HG03565 (cell line): ENCODE measurements around the gene LMTK3.
"Not testable (repeated sequence)": the region's sequence is repeated elsewhere in the genome, so short reads cannot be mapped to it uniquely, and the experiment has no call there.

Experiments
- ATAC-seq: cut with Tn5 transposase; IDR thresholded peaks from one replicate; pipeline ENCODE4 v1.9.1; 2021; ENCODE audit warnings: mild to moderate bottlenecking, moderate library complexity; ENCODE audit not compliant: unreplicated experiment

LMTK3 gene

DNA sequence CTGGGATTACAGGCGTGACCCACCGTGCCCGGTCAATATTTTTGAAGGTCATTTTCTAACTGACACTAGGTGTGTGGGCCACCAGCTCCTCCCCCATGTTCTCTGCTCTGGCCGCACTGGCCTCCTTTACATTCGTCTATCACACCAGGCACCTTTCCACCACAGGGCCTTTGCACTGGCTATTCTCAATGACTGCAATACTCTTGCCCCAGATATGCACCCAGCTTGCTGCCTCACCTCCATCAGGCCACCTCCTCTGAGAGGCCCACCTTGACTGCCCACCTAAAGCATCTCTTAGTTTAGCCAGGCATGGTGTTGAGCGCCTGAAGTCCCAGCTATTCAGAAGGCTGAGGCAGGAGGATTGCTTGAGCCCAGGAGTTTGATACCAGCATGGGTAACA lies 30.2 kb upstream of the LMTK3 start:
- no peak for ATAC-seq

DNA sequence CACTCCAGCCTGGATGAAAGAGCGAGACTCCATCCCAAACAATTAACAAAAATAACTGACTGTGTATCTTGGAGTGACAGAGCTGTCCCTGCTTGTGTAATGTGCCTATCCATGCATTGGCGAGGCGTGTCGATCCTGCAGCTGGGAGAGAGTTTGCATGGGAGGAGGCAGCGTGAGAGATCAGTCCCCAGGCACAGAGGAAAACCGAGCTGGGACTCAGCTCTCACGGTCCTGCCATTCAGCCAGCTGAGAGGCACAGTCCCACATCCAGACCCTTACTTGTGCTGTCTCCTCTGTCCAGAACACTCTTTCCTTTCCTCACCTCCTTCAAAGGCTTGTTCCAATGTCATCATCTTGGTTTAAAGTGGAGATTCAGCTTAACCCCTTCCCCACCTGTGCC lies 28.5 kb upstream of the LMTK3 start:
- no peak for ATAC-seq

DNA sequence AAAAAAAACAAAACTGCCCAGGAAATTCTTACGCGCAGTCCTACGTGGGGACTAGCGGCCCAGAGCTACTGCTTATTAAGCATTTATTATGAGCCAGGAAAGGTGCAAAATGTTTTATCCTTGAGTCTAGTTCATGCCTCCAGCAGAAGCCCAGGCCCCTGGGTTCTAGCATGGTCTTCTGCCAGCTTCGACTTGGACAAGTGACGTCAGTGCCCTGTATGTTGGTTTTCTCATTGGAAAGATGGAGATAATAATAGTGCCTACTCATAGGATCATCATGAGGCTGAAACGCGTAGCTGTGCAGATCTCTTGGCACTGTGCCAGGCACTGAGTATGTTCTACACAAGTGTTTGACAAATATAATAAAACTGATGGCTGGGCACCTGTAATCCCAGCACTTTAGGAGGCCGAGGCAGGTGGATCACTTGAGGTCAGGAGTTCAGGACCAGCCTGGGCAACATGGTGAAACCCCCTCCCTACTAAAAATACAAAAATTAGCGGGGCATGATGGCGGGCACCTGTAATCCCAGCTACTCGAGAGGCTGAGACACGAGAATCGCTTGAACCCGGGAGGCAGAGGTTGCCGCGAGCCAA lies 28.0 kb upstream of the LMTK3 start:
- no peak for ATAC-seq

DNA sequence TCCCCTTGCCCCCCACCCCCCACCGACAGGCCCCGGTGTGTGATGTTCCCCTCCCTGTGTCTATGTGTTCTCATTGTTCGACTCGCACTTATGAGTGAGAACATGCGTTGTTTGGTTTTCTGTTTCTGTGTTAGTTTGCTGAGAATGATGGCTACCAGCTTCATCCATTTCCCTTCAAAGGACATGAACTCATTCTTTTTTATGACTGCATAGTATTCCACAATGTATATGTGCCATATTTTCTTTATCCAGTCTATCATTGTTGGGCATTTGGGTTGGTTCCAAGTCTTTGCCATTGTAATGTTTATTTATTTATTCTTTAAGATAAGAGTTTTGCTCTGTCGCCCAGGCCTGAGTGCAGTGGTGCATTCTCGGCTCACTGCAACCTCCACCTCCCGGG lies 26.4 kb upstream of the LMTK3 start:
- not testable (repeated sequence) for ATAC-seq

DNA sequence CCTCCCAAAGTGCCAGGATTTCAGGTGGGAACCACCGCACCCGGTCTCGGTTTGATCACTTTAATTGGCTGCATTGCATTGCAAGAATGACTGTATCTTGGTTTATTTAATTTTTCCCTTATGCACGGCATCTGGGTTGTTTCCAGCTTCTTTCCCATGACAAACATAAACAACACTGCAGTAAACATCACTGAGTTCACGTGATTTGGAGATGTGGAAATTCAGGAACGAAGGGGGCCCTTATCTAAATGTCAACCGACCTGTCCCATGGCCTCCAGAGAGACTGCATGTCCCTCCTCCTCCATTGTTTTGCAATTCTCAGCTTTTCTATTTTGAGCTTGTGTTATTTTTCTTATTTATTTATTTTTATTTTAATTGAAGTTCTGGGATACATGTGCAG lies 25.9 kb upstream of the LMTK3 start:
- ATAC-seq, result no peak

DNA sequence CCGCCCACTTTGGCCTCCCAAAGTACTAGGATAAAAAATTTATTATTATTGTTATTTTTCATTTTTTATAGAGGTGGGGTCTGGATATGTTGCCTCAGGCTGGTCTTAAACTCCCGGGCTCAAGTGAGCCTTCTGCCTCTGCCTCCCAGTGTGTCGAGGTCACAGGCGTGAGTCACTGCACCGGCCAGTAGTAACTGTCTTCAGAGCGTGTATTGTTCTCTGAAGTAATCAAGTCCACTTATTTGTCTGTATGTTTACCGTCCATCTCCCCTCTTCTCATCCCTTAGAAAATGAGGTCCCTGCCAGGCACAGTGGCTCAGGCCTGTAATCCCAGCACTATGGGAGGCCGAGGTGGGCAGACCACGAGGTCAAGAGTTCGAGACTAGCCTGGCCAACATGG lies 22.1 kb upstream of the LMTK3 start:
- ATAC-seq, result no peak

DNA sequence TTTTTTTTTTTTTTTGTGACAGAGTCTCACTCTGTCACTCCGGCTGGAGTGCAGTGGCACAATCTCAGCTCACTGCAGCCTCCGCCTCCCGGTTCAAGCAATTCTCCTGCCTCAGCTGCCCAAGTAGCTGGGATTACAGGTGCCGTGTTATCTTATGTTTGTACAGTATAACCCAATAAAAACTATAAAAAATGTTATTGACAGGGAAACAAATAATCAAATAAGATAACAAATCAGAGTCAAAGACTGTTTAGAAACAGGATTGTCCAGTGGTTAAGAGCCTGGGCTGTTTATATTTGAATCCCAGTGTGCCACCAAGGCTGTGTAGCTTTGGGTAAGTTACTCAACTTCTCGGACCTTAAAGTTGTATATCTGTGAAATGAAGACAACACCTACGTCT lies 19.1 kb upstream of the LMTK3 start:
- no peak for ATAC-seq

DNA sequence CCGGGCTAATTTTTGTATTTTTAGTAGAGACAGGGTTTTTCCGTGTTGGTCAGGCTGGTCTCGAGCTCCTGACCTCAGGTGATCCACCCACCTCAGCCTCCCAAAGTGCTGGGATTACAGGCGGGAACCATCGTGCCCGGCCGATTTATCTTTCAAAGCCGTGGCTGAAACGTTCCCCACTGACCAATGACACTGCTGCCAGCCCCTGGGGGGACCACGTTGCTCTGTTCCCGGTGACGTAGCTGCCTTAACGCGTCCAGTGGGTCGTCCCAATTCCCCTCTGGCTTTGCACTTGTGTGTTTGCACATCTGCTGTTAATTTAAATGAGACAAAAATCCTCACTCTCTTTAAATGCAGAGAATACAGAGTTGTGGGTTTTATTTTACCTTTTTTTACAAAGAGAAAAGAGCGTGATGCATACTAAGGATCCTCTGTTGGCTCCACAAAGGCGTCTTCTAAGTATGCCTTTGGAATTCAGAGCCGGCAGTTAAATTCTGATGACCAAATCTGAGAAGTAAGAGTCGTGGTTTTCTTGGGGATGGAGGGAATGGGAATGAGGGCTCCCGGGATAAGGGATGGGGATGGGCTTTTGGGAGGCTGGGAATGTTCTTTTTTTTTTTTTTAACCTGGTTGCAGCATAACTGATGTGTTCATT lies 18.6 kb upstream of the LMTK3 start:
- ATAC-seq, result no peak

DNA sequence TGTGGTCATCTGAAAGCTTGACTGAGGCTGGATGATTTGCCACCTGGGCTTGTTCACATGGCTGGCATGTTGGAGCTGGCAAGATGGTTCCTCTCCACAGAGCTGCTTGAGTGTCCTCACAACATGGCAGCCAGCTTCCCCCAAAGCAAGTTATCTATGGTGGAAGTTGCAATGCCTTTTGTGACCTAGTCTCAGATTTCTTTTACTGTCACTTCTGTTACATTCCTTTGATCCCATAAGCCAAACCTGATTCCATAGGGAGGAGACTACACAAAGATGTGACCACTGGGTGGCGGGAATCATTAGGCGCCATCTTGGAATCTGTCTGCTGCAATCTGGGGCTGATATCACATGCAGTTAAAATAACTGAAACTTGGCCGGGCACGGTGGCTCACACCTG lies 17.5 kb upstream of the LMTK3 start:
- no peak for ATAC-seq

DNA sequence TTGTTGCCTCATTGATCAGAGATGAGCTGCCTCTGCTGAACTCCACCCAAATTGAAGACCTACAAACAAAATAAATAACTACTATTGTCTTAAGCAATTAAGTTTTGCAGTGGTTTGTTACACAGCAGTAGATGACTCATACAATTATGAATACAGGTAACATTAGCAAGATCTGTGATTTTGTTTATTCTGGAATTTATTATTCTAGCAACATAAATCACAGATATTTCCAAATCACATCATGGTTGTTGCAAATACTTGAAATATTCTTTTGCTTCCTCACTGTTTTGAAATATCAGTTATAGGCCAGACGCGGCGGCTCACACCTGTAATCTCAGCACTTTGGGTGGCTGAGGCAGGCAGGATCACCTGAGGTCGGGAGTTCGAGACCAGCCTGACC lies 13.1 kb upstream of the LMTK3 start:
- no peak for ATAC-seq

DNA sequence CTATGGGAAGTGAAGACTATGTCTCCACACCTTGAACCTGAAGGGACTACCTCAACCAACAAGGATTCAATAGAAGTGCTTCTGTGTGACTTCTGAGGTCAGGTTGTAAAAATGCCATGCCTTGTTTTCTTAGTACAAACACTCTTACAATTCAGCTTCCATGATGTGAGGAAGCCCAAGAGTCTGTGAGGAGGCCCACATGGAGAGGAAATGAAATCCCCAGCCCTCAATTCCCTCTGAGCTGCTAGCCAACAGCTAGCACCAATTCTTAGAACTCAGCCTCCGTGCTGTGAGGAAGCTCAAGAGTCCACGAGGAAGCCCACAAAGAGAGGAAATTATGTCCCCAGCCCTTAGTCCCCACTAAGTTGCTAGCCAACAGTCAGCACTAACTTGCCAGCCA lies 12.6 kb upstream of the LMTK3 start:
- ATAC-seq, result no peak

DNA sequence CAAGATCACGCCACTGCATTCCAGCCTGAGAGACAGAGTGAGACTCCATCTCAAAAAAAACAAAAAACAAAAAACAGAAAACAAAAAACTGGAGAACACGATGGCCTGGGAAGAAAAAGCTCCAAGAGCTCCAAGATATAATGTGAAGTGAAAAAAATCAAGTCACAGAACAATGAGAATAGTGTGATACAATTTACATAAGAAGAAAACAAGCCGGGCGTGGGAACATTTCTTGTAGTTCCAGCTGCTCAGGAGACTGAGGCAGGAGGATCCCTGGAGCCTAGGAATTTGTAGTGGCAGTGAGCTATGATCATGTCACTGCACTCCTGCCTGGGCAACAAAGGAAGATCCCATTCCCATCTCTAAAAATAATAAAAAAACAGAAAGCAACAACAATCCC lies 8.5 kb upstream of the LMTK3 start:
- no peak for ATAC-seq

DNA sequence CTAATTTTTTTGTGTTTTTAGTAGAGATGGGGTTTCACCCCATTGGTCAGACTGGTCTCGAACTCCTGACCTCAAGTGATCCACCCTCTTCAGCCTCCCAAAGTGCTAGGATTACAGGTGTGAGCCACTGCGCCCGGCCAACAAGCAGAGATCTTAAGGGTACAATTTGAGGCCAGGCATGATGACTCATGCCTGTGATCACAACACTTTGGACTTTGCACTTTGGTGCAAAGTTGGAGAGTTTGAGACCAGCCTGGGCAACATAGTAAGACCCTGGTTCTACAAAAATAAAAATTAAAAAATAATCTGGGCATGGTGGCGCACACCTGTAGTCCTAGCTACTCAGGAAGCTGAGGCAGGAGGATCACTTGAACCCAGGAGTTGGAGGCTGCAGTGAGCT lies 7.8 kb upstream of the LMTK3 start:
- ATAC-seq, result not testable (repeated sequence)

DNA sequence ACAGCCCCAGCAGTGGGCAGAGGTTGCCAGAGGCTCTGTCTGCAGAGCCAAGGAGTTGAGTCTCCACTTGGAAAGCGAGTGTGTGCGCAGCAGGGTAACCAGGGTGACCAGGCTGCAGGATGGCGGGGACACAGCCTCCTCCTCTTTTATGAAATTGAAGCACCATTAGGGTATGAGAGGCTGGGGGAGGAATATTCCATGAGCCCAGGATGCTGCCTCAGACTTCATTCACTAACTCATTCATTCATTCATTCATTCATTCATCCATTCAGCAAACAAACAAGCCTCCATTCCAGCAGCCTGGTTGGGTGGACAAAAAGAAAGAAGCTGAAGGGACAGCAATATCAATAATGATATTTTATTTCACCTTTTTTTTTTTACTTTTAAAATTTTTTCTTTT lies 6.6 kb upstream of the LMTK3 start:
- no peak for ATAC-seq

DNA sequence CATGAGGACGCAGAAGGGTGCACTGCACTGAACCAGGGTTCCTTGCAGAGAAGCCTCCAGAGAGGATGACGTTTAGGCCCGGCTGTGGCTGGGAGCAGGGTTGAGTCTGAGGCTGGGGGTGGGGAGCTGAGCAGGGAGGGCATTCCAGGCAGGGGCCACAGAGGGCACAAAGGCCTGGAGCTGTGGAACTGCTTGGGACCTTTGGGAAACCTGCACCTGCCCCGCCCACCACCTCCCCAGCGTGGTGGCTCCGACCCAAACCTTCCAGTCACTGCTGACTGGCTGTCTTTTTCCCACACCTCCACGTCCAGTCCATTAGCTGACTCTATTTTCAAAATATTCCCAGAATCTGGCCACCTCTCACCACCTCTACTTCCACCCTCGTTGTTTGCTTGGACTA lies 4.9 kb upstream of the LMTK3 start:
- ATAC-seq, result no peak

DNA sequence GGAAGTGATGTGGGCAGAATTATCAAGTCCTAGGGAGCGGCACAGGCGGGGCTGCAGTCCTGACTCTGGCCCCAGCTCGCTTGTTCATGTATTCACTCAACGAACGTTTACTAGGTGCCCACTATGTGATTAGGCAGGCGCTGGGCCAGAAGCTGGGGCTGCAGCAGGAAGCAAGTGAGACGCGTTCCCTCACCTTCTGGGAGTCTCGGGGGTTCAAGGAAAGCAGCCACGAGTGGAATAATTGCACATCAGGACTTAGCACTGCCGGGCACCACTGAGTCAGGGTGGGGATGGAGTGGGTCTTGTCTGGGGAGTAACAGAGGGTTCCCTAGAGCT lies 2.5 kb upstream of the LMTK3 start:
- no peak for ATAC-seq

DNA sequence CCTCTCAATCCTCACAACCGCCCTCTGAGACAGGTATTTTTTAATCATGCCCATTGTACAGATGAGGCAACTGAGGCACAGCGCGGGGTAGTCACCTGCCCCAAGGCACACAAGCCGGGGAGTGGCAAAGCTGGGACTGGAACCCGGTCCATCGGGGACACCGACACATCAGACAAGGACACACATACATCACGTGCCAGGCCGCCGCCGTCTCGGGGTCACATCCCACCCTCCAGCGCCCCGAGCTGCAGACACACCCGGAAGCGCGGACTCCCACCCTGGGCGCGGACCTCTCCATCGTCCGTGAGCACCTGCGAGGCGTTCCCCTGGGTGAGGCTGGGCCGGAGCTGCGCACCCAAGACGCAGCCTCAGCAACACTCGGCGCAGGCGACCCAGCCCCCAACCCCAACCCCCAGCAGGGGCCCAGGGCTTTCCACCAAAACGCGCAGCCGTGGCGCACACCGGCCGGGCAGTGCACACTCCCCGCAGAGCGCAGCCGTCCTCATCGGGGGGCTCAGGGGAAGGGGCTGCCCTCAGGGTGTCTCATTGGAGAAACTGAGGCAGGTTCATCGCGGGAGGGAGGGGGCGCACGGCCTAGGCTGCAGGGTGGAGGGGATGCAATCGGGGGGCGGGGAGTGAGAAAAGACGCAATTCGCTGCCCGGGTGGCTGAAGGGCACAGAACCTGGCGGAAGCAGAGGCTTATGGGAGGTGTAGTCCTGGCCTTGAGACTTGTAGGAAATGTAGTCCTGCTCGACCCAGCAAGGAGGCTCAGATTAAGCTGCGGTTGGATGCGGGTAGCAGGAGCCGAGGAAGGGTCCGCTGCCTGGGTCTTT lies 1.9 kb upstream of the LMTK3 start:
- ATAC-seq, result no peak

DNA sequence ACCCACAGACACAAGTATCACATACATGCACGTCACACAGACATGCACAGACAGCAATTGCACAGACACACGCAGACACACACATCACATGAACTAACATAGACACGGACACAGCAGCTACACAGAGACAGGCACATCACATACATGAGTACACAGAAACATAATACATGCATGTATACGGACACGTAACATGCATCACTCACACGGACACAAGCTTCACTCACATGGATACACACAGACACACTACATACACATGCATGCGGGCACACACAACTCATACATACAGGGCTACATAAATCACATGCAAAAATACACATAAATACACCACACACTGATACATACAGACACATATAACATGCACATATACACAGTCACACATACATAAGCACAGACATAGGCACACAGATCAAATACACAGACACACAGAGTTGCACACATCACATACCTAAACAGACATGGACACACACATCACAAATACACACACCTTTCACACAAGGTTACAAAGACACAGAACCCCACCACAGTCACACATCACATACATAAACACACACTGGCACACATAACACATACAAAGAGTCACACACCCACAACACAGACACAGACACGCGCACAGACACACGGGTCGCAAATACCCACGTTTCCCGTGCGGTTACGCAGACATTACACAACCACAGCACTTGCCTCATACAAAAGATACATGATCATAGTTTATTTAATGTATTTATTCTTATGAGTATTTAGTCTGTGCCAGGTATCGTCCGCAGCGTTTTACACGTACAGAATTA lies 1.1 kb upstream of the LMTK3 start:
- no peak for ATAC-seq

DNA sequence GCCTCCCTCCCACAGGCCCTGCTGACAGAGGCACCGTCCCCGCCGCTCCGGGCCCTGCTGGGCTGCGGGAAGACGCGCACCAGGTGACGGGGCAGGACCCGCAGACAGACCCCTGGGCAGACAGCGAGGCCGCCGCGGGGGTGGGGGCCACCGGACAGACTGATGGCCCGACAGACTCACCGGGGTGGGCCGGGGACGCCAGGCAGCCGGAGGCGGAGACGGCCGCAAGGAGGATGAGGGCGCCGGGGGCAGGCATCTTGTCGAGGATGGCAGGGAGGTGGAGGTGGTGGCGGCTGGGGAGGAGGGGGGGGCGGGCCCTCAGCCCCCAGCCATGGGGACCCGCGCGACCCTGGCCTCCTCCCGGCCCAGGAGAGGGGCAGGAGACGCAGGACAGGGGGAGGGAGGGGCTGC lies 309 bp downstream of the LMTK3 start:
- no peak for ATAC-seq

DNA sequence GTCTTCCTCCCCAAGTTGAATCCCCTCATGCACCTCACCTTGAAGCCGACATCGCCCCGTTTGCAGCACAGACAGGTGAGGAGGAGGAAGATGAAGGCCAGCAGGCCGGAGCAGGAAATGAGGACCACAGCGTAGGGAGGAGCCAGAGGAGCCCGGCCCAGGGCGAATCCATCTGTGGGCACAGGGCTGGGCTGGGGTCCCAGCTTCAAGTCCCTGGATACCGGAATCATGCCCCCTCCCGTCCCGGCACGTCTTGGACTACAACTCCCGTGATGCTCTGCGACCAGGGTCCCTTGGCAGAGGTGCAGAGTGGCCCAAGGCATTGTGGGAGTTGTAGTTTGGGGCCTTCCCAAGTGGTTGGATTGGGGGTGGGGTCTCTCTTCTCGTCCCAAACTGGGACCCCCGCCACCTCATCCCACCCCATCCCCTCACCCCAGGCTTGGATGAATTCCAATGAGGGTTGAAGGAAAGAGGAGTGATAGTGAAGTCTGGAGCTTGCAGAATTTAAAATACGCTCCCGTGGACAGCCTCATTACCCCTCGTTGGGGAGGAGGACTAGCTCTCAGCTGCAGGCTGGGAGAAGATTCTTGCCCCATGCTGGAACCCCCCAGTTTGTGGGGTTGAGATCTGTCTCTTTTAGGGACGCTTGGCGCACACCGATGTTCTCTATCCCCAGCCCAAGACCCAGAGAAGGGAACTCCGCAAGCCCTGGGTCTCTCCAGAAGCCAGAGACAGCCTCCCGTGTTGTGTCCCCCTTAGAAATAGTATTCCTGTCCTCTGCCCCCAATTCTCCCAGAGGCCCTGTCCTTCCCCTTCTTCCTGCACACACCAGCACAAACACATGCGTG lies 990 bp downstream of the LMTK3 start:
- no peak for ATAC-seq
